Measurements from ENCODE around the gene CRYBG2.
"Not testable (repeated sequence)": the region's sequence is repeated elsewhere in the genome, so short reads cannot be mapped to it uniquely, and the experiment has no call there.

Gene CRYBG2

GRCh38 chr1:26373789-26374188 is 19.9 kb upstream of the CRYBG2 start:
- no peak overlapping the region for H3K4me3 ChIP-seq (ENCODE audit: low read depth, low read length)
- TF ChIP-seq, protein P1, sequence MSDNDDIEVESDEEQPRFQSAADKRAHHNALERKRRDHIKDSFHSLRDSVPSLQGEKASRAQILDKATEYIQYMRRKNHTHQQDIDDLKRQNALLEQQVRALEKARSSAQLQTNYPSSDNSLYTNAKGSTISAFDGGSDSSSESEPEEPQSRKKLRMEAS (IDR thresholded peaks at IDR 0.05; ENCODE audit: low read depth, low read length) = no peak
- TF ChIP-seq POLR2A (IDR thresholded peaks at IDR 0.05; ENCODE audit: extremely low read depth, insufficient read length) (no peak), CTCF (IDR thresholded peaks at IDR 0.05; ENCODE audit: low read depth, low read length) (no peak), MYC (IDR thresholded peaks at IDR 0.05; ENCODE audit: low read depth, low read length) (no peak)
- DNase-seq (ENCODE audit: low read depth) = peak; percentile 43

- TF ChIP-seq CTCF (IDR thresholded peaks at IDR 0.05; ENCODE audit: low read depth, low read length) = no peak
- no peak for DNase-seq (ENCODE audit: low read depth)
- no peak overlapping the region for H3K4me3 ChIP-seq (ENCODE audit: low read depth, low read length)
Measured at GRCh38 chr1:26373281-26373680, 19.4 kb upstream of the CRYBG2 start.

DNA sequence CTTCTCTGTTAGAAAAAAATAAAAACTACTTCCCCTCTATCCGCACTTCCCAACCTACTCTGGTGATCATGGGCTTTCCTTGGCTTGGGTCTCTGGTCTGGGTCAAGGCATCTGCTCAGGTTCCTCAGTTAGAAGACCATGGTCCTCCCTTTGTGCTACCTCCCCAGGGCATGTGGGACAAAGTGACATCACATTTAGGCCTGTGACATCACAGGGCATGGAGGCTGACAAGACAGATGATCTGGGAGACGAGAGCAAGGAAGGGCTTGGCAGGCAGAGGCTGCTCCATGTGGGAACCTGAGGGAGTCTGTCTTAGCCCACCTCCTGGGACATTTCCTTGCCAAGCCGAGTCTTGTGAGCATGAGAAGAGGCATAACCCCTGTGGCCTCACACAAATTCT is 18.7 kb upstream of the CRYBG2 start, which contains the start of gene ZNF683:
Gene ZNF683 (minus strand): TSS at position 140 of the 400 bp plus-strand sequence. CDS start 4,179 bp downstream, outside the sequence.
- not testable (repeated sequence) for DNase-seq (ENCODE audit: low read depth); H3K4me3 ChIP-seq (ENCODE audit: low read depth, low read length)

DNA sequence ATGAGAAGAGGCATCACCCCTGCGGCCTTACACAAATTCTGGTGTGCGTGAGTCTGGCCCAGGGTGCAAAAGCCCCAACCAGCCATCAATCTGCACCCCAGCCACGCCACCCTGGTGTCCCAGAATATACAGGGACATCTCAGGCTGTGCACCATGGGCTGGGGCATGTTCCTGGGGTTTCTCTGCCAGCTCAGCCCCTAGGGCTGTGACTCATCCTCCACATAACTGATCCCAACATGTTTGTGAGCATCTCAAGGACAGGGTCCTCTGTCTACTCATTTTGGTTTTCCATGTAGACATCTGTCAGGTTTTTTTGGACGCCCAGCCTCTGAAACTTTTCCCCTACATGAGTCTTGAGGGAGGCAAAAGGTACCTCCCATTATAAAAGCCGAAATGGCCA is 18.1 kb upstream of the CRYBG2 start:
- DNase-seq (ENCODE audit: low read depth) = peak; percentile 31
- TF ChIP-seq CTCF (IDR thresholded peaks at IDR 0.05; ENCODE audit: low read depth, low read length) = no peak
- no peak for TF ChIP-seq POLR2A (IDR thresholded peaks at IDR 0.05; ENCODE audit: extremely low read depth, insufficient read length)
- no peak for TF ChIP-seq MYC (IDR thresholded peaks at IDR 0.05; ENCODE audit: low read depth, low read length)
- TF ChIP-seq, protein P1 (IDR thresholded peaks at IDR 0.05; ENCODE audit: low read depth, low read length) = no peak
- H3K4me3 ChIP-seq (ENCODE audit: low read depth, low read length) = no peak overlapping the region

- TF ChIP-seq, protein P1 (IDR thresholded peaks at IDR 0.05; ENCODE audit: low read depth, low read length) = no peak
- TF ChIP-seq POLR2A (IDR thresholded peaks at IDR 0.05; ENCODE audit: extremely low read depth, insufficient read length) (no peak), MYC (IDR thresholded peaks at IDR 0.05; ENCODE audit: low read depth, low read length) (no peak), CTCF (IDR thresholded peaks at IDR 0.05; ENCODE audit: low read depth, low read length) (no peak)
Measured at GRCh38 chr1:26370591-26371382, 16.9 kb upstream of the CRYBG2 start.

DNA sequence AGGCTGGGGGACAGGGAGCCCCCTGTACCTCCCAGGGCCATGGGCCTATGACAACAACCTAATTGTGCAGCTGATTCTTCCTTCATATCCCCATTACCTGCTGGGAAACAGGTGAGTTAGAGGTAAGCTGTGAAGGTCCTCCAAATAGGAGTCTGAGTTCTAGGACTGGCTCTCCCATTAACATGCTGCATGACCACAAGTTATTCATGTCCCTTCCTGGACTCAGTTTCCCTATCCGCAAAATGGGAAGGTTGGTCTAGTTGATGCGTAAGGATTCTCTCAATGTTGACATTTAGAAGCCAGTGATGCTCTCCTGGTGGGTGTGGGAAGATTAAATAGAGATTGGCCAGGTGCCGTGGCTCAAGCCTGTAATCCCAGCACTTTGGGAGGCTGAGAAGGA is 14.6 kb upstream of the CRYBG2 start:
- no peak for TF ChIP-seq POLR2A (IDR thresholded peaks at IDR 0.05; ENCODE audit: extremely low read depth, insufficient read length)
- TF ChIP-seq CTCF (IDR thresholded peaks at IDR 0.05; ENCODE audit: low read depth, low read length) = no peak
- TF ChIP-seq MYC (IDR thresholded peaks at IDR 0.05; ENCODE audit: low read depth, low read length) = no peak
- TF ChIP-seq, protein P1 (IDR thresholded peaks at IDR 0.05; ENCODE audit: low read depth, low read length) = no peak
- H3K4me3 ChIP-seq (ENCODE audit: low read depth, low read length) = no peak overlapping the region

More at GRCh38 chr1:26370591-26371382, 16.9 kb upstream of the CRYBG2 start:
- no peak overlapping the region for H3K4me3 ChIP-seq (ENCODE audit: low read depth, low read length)
- peak; percentile 52 for DNase-seq (ENCODE audit: low read depth)

More for the DNA sequence above, 14.6 kb upstream of the CRYBG2 start:
- DNase-seq (ENCODE audit: low read depth) = no peak
